NCI-H2196 (cell line): ENCODE results near the gene HSBP1.

ENCODE experiments used
- DNase-seq: peaks from one replicate; lab custom pipeline; 2025; ENCODE audit not compliant: unreplicated experiment; lab: John Stamatoyannopoulos, UW

The HSBP1 gene

DNA sequence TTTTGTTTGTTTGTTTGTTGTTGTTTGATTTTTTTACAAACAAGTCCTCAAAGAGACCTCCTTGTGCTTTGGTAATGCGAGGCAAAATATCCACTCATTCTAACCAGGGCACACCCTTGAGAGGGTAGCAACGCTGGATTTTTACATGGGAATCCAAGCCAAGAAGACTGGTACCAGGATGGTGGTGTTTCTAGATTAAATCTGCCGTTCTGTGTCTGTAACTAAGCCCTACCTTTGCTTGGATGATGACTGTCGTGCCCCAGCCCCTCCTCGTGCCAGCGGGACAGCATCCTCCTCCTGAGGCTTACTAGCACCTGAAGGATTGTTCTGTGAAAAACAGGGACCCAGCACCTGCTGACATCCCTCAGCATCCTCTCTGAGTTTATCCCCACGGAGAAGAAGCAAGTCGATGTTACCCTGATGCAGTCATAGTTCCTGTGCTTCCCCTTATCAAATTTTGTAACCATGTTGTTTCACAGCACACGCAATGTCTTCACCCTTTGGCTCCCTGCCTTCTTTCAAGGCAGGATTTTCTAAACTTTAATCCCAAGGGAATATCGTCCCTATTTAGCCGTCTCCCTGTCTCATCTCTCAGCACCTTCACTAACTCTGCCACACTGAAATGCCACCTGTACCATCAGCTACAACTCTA lies 5.1 kb upstream of the HSBP1 start:
- DNase-seq, result no peak

DNA sequence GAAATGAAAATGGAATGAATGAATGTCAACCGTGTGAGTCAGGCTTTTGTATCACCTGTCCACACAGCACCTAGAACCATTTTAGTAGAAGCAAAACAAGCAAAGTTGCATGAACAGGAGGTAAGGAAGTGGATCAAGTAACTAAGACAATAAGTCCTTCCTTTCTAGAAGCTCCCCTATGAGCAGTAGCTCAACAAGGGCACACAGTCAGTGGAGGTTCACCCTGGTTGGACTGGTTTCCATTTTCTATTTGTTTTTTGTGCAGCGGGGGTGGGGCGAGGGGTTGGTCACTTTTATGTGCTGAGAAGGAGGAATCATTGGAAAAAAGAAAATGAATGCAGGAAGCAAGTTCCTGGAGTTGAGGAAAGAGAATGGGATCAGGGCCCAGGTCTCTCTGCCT lies 4.0 kb upstream of the HSBP1 start:
- no peak for DNase-seq

- no peak for DNase-seq
Observed at GRCh38 chr16:83804366-83804765, 3.4 kb upstream of the HSBP1 start.

GRCh38 chr16:83806036-83806435 lies 1.7 kb upstream of the HSBP1 start:
- DNase-seq, result no peak

DNA sequence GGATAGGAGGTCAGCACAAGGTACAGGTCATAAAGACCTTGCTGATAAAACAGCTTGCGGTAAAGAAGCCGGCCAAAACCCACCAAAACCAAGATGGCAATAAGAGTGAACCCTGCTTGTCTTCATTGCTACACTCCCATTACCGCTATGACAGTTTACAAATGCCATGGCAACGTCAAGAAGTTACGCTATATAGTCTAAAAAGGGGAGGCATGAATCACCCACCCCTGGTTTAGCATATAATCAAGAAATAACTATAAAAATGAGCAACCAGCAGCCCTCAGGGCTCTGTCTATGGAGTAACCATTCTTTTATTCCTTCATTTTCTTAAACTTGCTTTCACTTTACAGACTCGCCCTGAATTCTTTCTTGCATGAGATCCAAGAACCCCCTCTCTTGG lies 1.0 kb upstream of the HSBP1 start:
- no peak for DNase-seq

- DNase-seq, result no peak
Observed at GRCh38 chr16:83807327-83807709, 460 bp upstream of the HSBP1 start.

DNA sequence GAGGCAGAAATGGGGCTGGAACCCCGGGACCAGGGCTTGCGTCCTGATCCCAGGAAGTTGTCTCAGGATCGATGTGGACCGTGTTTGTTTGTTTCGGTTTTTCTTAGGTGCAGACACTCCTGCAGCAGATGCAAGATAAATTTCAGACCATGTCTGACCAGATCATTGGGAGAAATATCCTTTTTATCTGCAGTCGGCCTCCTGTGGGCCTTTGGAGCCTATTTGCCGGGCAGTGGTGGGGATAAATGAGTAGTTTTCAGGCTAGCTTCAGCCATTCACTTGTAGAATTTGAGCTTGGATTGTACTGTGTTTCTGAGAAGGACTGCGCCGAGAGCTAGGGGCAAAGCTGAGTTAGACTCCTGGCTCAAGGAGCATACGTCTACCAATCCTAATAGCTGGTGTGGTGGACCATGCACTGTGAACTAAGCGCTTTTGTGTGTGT lies 816 bp downstream of the HSBP1 start:
- no peak for DNase-seq

DNA sequence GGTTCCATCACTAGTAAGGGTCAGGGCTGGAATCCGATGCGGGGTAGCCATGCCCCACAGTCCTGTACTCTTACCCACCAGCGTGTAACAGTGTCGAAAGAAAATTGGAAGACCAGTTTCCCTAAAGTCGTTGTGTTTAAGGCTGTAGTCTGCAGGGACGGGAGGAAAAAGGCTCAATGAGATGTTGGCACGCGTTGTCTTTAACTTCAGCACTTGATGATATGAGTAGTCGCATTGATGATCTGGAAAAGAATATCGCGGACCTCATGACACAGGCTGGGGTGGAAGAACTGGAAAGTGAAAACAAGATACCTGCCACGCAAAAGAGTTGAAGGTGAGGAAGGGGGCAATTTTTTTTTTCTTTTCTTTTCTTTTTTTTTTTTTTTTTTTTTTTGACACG lies 1.3 kb downstream of the HSBP1 start:
- no peak for DNase-seq

GRCh38 chr16:83810901-83811300 lies 3.1 kb downstream of the HSBP1 start:
- no peak for DNase-seq

DNA sequence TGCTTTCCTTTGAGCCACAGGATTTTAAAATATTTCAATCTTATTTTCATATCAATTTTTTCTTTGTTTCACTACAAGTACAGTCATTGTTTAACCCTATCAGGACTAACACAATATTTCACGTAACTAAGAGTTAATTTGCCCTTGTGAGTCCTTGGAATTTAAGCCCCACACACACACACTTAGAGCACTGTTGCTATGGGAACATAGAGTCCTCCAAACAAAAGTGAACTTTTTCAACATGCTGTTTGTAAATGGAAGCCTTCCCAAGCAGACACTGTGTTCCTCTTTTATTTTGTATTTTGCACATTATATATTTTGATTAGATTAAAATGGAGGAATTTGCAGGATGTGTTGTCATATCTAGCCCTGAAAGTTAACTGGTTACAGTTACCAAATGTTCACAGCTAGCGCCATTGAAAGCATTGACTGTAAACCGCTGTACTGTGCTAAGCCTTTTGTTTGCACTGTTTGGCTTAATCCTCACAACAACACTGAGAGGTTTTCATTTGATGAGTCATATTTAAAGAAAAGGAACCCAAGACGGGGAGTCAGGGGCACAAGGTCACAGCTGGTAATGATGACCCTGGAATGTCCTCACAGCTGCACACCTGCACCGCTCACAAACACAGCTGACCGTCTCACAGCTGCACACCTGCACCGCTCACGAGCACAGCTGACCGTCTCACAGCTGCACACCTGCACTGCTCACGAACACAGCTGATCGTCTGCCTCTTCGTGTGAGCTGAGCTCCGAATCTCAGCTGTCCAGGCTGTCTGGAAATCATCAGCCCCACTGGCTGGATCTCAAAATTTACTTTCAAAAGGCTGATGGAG lies 6.3 kb downstream of the HSBP1 start:
- peak; percentile 62 for DNase-seq

GRCh38 chr16:83814659-83814985 lies 6.8 kb downstream of the HSBP1 start:
- DNase-seq, result no peak

- no peak for DNase-seq
Observed at GRCh38 chr16:83817022-83817421, 9.2 kb downstream of the HSBP1 start.

DNA sequence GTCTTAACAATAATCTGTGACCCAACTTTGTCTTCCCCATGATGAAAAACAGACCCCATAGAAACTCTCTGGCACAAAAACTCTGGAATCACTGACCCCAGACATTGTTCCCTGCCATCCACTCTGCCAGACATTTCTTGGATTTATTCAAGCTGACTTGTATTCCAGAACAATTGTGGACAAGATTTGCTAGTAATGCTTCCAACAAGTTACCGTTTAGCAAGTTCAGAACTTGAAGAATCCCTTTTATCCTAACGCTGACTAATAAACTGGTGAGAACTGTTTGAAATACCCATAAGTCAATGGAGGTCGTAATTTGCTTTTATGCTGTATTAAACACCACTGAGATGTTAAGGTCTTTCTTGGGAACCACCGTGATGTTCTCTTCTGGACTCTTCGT lies 10.5 kb downstream of the HSBP1 start:
- no peak for DNase-seq

DNA sequence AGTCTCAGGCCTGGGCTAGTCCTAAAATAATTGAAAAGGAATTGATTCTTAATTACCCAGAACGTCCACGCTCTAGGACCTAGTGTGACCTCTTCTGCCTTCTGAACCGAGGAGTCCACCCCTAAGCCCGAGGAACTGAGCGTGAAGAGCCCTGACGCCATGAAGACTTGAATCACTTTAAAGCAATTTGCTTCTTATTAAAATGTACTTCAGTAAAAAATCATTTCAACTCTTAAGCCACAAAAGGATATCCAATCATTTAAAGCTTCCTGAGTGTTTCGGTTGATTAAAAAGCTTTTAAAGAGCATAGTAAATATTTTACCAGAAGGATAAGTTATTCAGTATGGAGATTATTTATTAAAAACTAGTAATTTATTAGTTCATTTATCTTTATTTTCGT lies 11.6 kb downstream of the HSBP1 start:
- DNase-seq, result no peak

DNA sequence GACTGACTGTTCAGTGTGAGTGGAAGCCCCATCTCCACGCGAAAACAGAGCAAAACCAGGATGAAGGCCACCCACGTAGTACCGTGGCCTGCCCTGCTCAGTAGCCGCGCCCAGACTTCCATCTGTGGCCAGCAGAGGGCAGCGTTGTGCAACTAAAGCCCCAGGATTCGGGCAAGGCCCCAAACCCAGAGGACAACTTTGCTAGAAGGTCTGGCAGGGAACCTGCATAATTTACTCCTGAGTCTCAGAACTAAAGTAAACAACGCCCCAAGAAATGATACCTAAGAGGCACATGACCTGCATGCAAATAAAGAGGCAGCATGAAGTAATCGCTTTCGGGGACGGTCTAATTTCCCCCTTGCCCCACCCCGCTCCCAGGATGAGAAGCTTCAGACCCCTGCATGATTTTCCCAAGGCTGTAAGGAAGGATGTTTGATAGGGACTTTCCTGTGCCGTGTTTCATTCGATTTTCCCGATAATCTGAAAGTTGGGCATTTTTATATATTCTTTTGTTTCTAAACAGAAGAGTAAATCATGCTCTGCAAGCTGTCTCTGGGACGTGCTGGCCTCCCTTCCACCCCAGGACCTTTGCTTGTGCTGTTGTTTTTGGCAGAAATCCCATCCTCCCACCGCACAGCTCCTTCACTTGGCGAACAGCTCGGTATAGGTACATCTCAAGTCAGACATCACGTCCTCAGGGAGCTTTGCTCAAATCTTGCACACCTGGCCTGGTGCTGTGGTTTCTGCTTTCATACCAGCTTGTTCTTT lies 18.6 kb downstream of the HSBP1 start:
- peak; percentile 69 for DNase-seq

DNA sequence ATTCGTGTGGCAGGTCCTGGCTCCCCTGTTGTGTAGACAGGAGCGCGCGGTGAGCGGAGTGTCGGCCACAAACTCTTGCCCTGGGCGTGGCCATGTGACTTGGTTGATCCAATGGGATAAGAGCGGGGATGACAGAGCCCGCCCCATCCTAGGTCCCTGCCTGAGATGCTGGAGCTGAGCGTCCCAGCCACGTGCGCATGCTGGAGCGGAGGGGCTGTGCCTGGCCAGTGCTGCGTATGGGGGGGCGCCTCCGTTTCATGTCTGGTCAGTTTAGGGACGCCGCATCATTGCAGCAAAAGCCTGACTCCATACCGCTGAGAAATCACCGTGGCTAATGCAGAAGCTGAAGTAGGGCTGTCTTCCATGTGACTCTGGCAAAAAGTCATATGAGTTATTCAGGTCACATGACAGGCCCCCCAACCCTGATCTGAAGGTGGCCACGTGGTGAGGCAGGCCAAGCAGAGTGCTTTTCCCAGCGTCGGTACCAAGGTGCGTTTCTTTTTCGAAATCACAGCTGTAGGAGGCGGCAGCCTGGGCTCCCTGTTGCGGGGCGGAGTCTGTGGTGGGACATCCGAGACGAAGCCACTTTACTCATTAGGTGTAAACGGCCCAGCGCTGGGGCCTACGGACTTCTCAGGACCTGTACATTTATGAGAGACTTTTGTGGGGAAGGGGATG lies 22.5 kb downstream of the HSBP1 start:
- no peak for DNase-seq

DNA sequence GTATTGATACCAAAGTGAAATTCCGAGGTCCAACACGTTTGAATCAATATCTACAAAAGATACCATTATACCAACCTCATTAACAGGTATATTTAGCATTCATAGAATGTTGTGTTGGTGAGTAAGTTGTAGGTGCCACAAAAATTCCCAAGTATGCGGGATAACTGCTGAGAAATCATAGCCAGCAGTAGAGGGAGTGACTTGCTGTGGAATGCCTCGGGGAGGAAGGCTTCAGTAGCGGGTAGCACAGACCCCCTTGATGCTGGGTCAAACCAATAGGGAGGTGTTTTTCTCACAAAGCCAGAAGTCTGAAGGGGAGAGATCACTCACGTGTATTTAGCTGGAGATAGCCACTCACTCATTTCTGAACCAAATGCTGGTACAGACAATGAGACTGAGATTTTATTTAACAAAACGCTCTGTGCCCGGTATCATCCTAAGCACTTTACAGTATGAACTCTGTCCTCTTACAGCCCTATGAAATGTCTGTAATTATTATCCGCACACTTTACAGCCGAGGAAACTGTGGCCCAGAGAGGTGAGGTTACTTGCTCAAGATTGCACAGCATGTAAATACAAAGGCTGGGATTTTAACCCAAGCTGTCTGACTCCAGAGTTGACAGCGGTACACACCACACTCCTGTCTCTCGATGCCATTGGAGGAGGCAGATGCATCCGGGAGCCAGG lies 23.1 kb downstream of the HSBP1 start:
- DNase-seq, result no peak

DNA sequence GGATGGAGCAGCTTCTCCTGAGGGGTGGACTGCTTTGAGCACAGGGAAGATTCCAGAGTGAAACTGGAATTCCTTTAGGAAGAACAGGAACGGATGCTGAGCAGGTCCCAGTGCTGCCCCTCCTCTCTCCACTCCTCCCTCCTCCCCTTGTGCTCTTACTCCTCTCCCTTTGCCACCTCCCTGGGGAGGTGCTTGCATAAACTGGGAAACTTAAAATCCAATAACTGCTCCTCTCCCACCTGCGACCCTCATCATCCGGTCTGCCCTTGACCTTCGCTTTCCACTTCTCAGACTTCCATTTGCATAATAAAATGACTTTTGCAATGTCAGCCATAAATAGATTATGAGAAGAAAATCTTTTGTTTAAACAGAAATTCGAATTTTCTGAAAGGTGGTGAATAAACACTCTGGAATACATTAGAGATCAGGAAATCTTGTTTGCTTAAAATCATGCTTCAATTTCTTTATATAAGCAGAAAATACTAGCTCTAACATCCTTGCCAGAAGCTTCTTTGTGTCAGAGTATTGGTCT lies 23.7 kb downstream of the HSBP1 start:
- no peak for DNase-seq

GRCh38 chr16:83833921-83834320 lies 26.1 kb downstream of the HSBP1 start:
- DNase-seq, result no peak
